ENCODE data around the gene SST.

SST gene

DNA sequence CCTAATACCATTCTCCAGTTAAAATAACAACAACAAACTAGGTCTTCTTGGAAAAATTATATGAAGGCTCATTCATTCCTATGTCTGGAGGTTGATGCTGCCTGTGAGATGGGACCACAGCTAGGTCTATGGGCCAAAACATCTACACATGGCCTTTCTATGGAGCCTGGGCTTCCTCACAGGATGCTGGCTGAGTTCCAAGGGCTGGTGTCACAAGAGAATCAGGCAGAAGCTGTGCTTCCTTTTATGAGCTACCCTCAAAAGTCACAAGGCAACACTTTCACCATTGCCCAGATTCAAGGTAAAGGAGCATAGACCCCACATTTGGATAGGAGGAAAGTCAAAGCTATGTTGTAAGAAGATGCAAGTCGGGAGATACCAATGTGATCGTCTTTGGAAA lies 36.8 kb upstream of the SST start:
- Histone ChIP-seq H4K20me1 (ENCODE audit: insufficient read depth) (no peaks in the 10 kb centered on the region), H3K36me3 (ENCODE audit: insufficient read depth) (no peaks in the 10 kb centered on the region), H3K27me3 (ENCODE audit: insufficient read depth, low read depth) (no peaks in the 10 kb centered on the region), H3K27ac (no peak overlapping the region), H2AFZ (ENCODE audit: low read depth) (no peak overlapping the region), H3K4me3 (IDR thresholded peaks at IDR 0.05; ENCODE audit: insufficient read depth, low read depth, low read length) (no peak overlapping the region), H3K79me2 (ENCODE audit: insufficient read depth, low read depth) (no peaks in the 10 kb centered on the region), H3K9ac (no peak overlapping the region), H3K4me1 (ENCODE audit: low read depth, poor library complexity, severe bottlenecking) (no peaks in the 10 kb centered on the region), H3K4me2 (no peak overlapping the region)
- TF ChIP-seq, protein P1, sequence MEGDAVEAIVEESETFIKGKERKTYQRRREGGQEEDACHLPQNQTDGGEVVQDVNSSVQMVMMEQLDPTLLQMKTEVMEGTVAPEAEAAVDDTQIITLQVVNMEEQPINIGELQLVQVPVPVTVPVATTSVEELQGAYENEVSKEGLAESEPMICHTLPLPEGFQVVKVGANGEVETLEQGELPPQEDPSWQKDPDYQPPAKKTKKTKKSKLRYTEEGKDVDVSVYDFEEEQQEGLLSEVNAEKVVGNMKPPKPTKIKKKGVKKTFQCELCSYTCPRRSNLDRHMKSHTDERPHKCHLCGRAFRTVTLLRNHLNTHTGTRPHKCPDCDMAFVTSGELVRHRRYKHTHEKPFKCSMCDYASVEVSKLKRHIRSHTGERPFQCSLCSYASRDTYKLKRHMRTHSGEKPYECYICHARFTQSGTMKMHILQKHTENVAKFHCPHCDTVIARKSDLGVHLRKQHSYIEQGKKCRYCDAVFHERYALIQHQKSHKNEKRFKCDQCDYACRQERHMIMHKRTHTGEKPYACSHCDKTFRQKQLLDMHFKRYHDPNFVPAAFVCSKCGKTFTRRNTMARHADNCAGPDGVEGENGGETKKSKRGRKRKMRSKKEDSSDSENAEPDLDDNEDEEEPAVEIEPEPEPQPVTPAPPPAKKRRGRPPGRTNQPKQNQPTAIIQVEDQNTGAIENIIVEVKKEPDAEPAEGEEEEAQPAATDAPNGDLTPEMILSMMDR (conservative IDR thresholded peaks at IDR 0.05; ENCODE audit: low read depth, low read length): no peak

DNA sequence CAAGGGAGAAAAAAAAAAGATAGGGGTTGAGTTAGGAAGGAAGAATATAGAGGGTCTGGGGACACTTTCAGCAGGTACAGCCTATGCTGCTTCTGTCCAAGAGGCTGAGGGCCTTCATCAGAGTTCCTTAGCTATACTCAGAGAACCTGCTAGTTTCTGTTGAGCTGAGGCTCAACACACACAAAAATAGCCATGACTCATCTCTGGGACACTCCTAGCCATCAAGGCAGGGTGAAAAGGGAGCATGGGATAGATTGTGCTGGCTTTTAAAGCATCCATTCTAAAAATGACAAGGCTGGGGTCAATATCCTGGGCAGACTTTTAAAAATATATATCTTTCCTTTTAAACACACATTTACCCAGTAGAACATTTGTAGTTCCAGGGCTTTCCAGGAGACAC lies 35.0 kb upstream of the SST start:
- Histone ChIP-seq H4K20me1 (ENCODE audit: insufficient read depth) (no peaks in the 10 kb centered on the region), H3K4me1 (ENCODE audit: low read depth, poor library complexity, severe bottlenecking) (no peaks in the 10 kb centered on the region), H2AFZ (ENCODE audit: low read depth) (no peak overlapping the region), H3K79me2 (ENCODE audit: insufficient read depth, low read depth) (no peaks in the 10 kb centered on the region), H3K27ac (no peak overlapping the region), H3K36me3 (ENCODE audit: insufficient read depth) (no peaks in the 10 kb centered on the region), H3K9ac (no peak overlapping the region), H3K4me2 (no peak overlapping the region), H3K27me3 (ENCODE audit: insufficient read depth, low read depth) (no peaks in the 10 kb centered on the region), H3K4me3 (IDR thresholded peaks at IDR 0.05; ENCODE audit: insufficient read depth, low read depth, low read length) (no peak overlapping the region)
- TF ChIP-seq, protein P1 (conservative IDR thresholded peaks at IDR 0.05; ENCODE audit: low read depth, low read length): no peak

DNA sequence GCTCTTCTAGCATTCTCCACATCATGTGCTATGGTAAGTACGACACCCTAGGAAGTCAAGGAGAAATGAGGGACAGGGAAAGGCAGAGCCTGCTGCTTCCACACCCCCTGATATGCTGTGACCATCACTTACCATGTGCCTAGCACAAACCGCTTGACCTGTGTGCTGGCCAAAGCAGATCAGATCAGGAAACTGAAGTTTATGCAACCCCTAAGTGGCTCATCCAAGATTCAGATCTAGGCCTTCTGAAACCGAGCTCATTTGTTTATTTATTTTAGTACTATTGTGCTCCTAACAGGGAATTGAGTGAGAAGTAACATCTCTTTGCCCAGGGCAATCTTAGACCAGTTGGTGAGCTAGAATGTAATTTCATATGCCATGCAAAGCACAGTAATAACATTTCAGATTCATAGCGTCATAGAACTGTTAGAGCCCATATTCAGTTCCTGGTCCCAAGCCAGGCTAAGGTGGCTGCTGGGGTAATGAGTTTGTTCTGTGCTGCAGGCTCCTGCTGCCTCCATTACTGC lies 32.4 kb upstream of the SST start, which contains the start of gene RTP2:
Gene RTP2 (minus strand): TSS at position 51 of the 527 bp plus-strand sequence. CDS start 429 bp downstream, outside the sequence.
- no peak within 1 kb of the TSS for H2AFZ ChIP-seq (ENCODE audit: low read depth)
- TF ChIP-seq, protein P1 (conservative IDR thresholded peaks at IDR 0.05; ENCODE audit: low read depth, low read length): no peak
- H3K27ac ChIP-seq: no peak within 1 kb of the TSS
- no peaks in the 10 kb centered on the region for H3K36me3 ChIP-seq (ENCODE audit: insufficient read depth)
- H3K4me2 ChIP-seq: no peak within 1 kb of the TSS
- H4K20me1 ChIP-seq (ENCODE audit: insufficient read depth): no peaks in the 10 kb centered on the region
- H3K9ac ChIP-seq: no peak within 1 kb of the TSS
- H3K79me2 ChIP-seq (ENCODE audit: insufficient read depth, low read depth): no peaks in the 10 kb centered on the region
- no peaks in the 10 kb centered on the region for H3K27me3 ChIP-seq (ENCODE audit: insufficient read depth, low read depth)
- no peak within 1 kb of the TSS for H3K4me3 ChIP-seq (IDR thresholded peaks at IDR 0.05; ENCODE audit: insufficient read depth, low read depth, low read length)
- H3K4me1 ChIP-seq (ENCODE audit: low read depth, poor library complexity, severe bottlenecking): no peaks in the 10 kb centered on the region

DNA sequence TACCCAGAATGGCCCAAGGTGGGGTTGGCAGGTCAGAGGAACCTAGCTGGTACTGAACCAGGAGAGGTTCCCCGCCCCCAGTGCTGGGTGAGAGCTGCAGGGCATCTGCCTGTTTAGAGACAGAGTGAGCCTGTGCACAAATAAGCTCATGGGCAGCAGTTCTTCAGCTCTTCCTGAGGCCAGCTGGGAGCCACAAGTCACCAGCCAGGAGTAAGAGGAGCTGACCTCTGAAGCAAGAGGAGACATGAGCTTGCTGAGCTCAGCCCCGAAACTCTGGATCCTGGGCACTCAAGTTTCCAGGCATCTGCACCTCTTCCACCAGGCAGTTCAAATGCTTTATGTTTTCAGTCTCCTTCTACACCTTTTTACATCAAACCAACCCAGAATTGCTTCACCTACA lies 30.1 kb upstream of the SST start:
- no peak overlapping the region for H3K9ac ChIP-seq
- H3K79me2 ChIP-seq (ENCODE audit: insufficient read depth, low read depth): no peaks in the 10 kb centered on the region
- TF ChIP-seq, protein P1 (conservative IDR thresholded peaks at IDR 0.05; ENCODE audit: low read depth, low read length): no peak
- no peaks in the 10 kb centered on the region for H3K4me1 ChIP-seq (ENCODE audit: low read depth, poor library complexity, severe bottlenecking)
- no peak overlapping the region for H2AFZ ChIP-seq (ENCODE audit: low read depth)
- H3K36me3 ChIP-seq (ENCODE audit: insufficient read depth): no peaks in the 10 kb centered on the region
- no peak overlapping the region for H3K4me2 ChIP-seq
- H3K27me3 ChIP-seq (ENCODE audit: insufficient read depth, low read depth): no peaks in the 10 kb centered on the region
- no peaks in the 10 kb centered on the region for H4K20me1 ChIP-seq (ENCODE audit: insufficient read depth)
- H3K27ac ChIP-seq: no peak overlapping the region
- no peak overlapping the region for H3K4me3 ChIP-seq (IDR thresholded peaks at IDR 0.05; ENCODE audit: insufficient read depth, low read depth, low read length)
